ENCODE measurements around the gene ZSWIM8. TPM values are rescaled to one million over a fixed set of nuclear protein-coding genes. Genes with fewer than 3 reads are reported as not detected.

Gene ZSWIM8
- total and polyA plus RNA-seq, 2 donors (not counting 3 experiments of a cell fraction or from before 2014, with no cell fraction given): 111 to 230 TPM

- Histone ChIP-seq H3K9me3 (replicated peaks; ENCODE audit: control insufficient read depth, insufficient read depth, low read length) (no peaks in the 10 kb centered on the region), H3K79me2 (ENCODE audit: control insufficient read depth, insufficient read depth, low read length) (no peaks in the 10 kb centered on the region), H3K9ac (replicated peaks; ENCODE audit: extremely low read depth, insufficient read depth, low read length) (no peak overlapping the region), H2AFZ (ENCODE audit: low read depth, low read length) (no peak overlapping the region), H3K4me2 (ENCODE audit: insufficient read depth, low read length) (peak overlapping the region; percentile 26), H3K27me3 (ENCODE audit: control insufficient read depth in 2 of 2, insufficient read depth in 2 of 2, low read length in 2 of 2) (no peaks in the 10 kb centered on the region), H3K36me3 (ENCODE audit: control insufficient read depth in 2 of 2, extremely low read depth in 1 of 2, insufficient read depth in 2 of 2, low read length in 2 of 2) (no peaks in the 10 kb centered on the region), H3K4me1 (ENCODE audit: control insufficient read depth, extremely low read depth, insufficient read depth, low read length) (peaks cover 30% of the 10 kb centered on the region), H3K9me1 (replicated peaks; ENCODE audit: control insufficient read depth, extremely low read depth, insufficient read depth, low read length) (no peaks in the 10 kb centered on the region), H3K4me3 (replicated peaks in 1 of 3; ENCODE audit: insufficient read depth in 1 of 3, low read depth in 1 of 3, low read length in 3 of 3) (no peak overlapping the region), H3K27ac (ENCODE audit: insufficient read depth, low read depth, low read length) (peak overlapping the region; percentile 34), H4K20me1 (replicated peaks; ENCODE audit: control insufficient read depth, extremely low read depth, insufficient read depth, low read length) (no peaks in the 10 kb centered on the region)
- TF ChIP-seq EZH2 (IDR thresholded peaks at IDR 0.05; ENCODE audit: borderline replicate concordance, low read depth, low read length, severe bottlenecking) (no peak), POLR2AphosphoS5 (IDR thresholded peaks at IDR 0.05; ENCODE audit: insufficient read depth, low read depth, low read length) (no peak), MYC (IDR thresholded peaks at IDR 0.05; ENCODE audit: low read depth, low read length) (no peak), GATA2 (IDR thresholded peaks at IDR 0.05; ENCODE audit: insufficient read depth, insufficient read length, low read depth, low read length) (no peak), POLR2A (IDR thresholded peaks at IDR 0.05; ENCODE audit: low read depth, low read length) (no peak), CTCF (IDR thresholded peaks at IDR 0.05; ENCODE audit: extremely low read depth in 1 of 2, insufficient read depth in 1 of 2, low read depth in 1 of 2, low read length in 2 of 2) (no peak), FOS (IDR thresholded peaks at IDR 0.05; ENCODE audit: borderline replicate concordance, insufficient read depth, low read length) (no peak), MAX (IDR thresholded peaks at IDR 0.05; ENCODE audit: insufficient read depth, insufficient read length) (no peak), JUN (IDR thresholded peaks at IDR 0.05; ENCODE audit: borderline replicate concordance, insufficient read depth, insufficient read length, low read depth) (no peak)
- POLR2A ChIA-PET: interaction anchor here (0.9 kb wide), 1 partner anchor 15 kb away, joined by 3 read pairs; no protein-coding TSS in a partner anchor
- FAIRE-seq (no peak), DNase-seq (ENCODE audit: low read depth, low spot score) (no peak)
- BruUV-seq (replicated peaks): no TSS peak
- dilution Hi-C loops (cut with MboI; ENCODE audit: extremely low pct_ligation_motif_present, low sequenced_read_pairs) (no loop called here), intact Hi-C loops (cut with micrococcal nuclease) (no loop called here)
- CTCF ChIA-PET: interaction anchor here (0.8 to 6.0 kb wide), 9 partner anchors 9 to 62 kb away, joined by 3 to 54 read pairs (median 4); no protein-coding TSS in a partner anchor
These were observed 51.1 kb downstream of the ZSWIM8 start for GRCh38 chr10:73836427-73836980.
